Mesothelial cell of epicardium (in vitro differentiated cells): ENCODE measurements around the gene KMT2B. TPM values are rescaled to one million over a fixed set of nuclear protein-coding genes. Genes with fewer than 3 reads are reported as not detected.

Experiments used
- DNase-seq, 2 experiments: peaks; one replicate each; pipeline ENCODE4 v3.0.0; 2021; ENCODE audit warnings: low spot score in 2 of 2; ENCODE audit not compliant: unreplicated experiment in 2 of 2
- H3K27ac Mint-ChIP-seq: 2 replicates; pipeline ENCODE4 v1.8.0; 2021; ENCODE audit warnings: mixed read lengths
- H3K27me3 Mint-ChIP-seq: 2 replicates; pipeline ENCODE4 v1.8.0; 2021; ENCODE audit warnings: low read depth, mixed read lengths
- H3K36me3 Mint-ChIP-seq: 2 replicates; pipeline ENCODE4 v1.8.0; 2021; ENCODE audit warnings: mixed read lengths
- H3K4me1 Mint-ChIP-seq: 2 replicates; pipeline ENCODE4 v1.8.0; 2021; ENCODE audit warnings: mixed read lengths
- H3K4me3 Mint-ChIP-seq: 2 replicates; pipeline ENCODE4 v1.8.0; 2021; ENCODE audit warnings: mild to moderate bottlenecking, moderate library complexity, mixed read lengths
- H3K9me3 Mint-ChIP-seq: 2 replicates; pipeline ENCODE4 v1.8.0; 2021; ENCODE audit warnings: mixed read lengths
- total RNA-seq: library from RNA; stranded (reverse); gene quantifications from 3 replicates; pipeline ENCODE4 v1.2.1, GENCODE V29; 2021
- TF ChIP-seq, protein P1 (sequence below): fragments of 200-600 bp; sonication (generic); IDR thresholded peaks from one replicate; pipeline ENCODE4 v1.5.0; 2021; ENCODE audit warnings: antibody characterized with exemption; ENCODE audit not compliant: unreplicated experiment

The KMT2B gene
- total RNA-seq, 1 donor from 2014 or later = 62.7 TPM

DNA sequence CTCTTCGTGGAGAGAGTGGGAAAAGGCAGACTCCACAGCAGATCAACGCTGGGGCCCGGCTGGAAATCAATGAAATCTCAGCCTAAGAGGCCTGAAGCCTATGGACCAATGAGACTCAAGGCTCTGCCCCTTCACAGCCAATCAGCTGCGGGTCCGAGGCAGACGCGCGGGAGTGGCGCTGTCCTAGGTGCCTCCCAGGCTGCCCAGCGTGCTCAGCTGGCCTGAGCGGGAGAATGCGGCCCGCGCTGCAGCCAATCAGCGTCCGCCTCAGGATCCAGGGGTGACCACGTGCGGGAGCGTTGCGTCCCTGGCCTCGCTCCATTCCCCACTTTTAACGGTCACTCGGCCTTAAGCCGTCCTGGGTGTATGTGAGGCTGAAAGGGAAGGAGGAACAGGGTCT is 13.6 kb upstream of the KMT2B start, which contains the start of gene ZBTB32:
Gene ZBTB32 (plus strand): TSS at position 341 of the 400 bp plus-strand sequence. CDS start 10,069 bp downstream, outside the sequence.
- TF ChIP-seq, protein P1, sequence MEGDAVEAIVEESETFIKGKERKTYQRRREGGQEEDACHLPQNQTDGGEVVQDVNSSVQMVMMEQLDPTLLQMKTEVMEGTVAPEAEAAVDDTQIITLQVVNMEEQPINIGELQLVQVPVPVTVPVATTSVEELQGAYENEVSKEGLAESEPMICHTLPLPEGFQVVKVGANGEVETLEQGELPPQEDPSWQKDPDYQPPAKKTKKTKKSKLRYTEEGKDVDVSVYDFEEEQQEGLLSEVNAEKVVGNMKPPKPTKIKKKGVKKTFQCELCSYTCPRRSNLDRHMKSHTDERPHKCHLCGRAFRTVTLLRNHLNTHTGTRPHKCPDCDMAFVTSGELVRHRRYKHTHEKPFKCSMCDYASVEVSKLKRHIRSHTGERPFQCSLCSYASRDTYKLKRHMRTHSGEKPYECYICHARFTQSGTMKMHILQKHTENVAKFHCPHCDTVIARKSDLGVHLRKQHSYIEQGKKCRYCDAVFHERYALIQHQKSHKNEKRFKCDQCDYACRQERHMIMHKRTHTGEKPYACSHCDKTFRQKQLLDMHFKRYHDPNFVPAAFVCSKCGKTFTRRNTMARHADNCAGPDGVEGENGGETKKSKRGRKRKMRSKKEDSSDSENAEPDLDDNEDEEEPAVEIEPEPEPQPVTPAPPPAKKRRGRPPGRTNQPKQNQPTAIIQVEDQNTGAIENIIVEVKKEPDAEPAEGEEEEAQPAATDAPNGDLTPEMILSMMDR = no peak
- Mint-ChIP-seq H3K36me3 (no peaks in the 10 kb centered on the region), H3K4me3 (no peak within 1 kb of the TSS), H3K27me3 (peaks cover 13% of the 10 kb centered on the region), H3K4me1 (peaks cover 5% of the 10 kb centered on the region), H3K9me3 (no peaks in the 10 kb centered on the region), H3K27ac (no peak within 1 kb of the TSS)
- peak in 1 of 2 experiments; percentile 56 for DNase-seq

DNA sequence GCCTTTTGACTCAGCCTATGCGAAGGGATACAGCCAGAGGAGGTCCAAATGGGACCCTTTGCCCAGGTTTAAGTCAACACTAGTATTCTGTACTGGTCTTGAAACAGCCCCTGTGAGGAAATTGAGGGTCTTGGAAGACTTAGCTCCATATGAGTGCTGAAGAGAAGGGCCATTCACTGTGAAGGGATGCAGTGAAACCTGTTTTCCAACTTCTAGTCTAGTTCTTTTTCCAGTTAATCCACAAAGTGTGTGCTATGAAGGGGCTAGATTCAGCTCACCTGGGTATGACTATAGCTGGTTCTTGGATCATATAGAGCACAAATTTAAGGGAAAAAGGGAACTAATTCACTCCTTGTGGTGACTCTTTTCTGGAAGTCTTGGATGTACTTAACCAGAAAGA is 9.4 kb upstream of the KMT2B start:
- Mint-ChIP-seq H3K4me3 (no peak overlapping the region), H3K27me3 (peaks cover 9% of the 10 kb centered on the region), H3K9me3 (no peaks in the 10 kb centered on the region), H3K4me1 (no peaks in the 10 kb centered on the region), H3K36me3 (no peaks in the 10 kb centered on the region), H3K27ac (no peak overlapping the region)
- DNase-seq = no peak
- TF ChIP-seq, protein P1 = no peak

DNA sequence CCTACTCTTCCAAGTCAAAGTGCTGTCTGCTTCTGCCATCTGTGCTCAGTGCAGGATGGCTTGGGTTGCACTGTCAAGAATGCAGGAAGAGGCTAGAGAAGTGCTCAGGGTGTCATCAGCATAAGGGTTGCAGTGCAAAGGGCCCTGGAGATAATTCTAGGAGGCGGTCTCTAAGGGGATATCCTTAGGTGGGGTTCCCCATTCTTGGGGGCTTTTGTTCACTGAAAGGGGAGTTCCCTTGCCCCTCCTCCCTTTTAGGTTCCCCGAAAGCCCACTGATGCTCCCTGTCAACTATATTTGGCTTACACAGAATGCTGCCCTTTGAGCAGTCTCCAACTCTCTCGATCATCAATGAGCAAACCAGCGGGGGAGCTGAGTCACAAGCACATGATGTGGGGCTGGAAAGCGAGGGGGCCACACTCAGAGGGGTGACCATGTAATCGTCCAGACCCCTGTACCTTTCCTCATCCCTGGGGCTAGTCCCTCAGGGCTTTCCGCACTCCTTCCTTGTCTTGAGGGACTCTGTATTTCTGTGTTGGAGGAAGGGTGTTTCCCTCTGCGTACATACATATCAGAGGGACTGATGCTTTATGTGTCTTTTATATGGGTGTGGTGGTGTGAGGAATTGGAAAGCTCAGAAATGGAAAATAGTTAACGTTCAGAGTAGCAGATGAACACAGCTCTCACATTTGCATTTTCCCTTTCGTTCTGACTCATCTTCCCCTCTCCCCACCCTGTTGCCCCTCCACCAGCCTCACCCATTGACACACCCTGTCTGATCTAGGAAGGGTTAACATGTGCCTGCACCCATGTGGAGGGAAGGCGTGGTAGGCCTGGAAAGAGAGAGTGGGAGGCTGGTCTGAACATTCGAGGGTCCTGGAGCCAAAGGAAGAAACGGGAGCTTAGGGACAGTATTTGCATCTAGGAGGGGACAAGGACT is 6.7 kb upstream of the KMT2B start:
- no peaks in the 10 kb centered on the region for H3K9me3 Mint-ChIP-seq

DNA sequence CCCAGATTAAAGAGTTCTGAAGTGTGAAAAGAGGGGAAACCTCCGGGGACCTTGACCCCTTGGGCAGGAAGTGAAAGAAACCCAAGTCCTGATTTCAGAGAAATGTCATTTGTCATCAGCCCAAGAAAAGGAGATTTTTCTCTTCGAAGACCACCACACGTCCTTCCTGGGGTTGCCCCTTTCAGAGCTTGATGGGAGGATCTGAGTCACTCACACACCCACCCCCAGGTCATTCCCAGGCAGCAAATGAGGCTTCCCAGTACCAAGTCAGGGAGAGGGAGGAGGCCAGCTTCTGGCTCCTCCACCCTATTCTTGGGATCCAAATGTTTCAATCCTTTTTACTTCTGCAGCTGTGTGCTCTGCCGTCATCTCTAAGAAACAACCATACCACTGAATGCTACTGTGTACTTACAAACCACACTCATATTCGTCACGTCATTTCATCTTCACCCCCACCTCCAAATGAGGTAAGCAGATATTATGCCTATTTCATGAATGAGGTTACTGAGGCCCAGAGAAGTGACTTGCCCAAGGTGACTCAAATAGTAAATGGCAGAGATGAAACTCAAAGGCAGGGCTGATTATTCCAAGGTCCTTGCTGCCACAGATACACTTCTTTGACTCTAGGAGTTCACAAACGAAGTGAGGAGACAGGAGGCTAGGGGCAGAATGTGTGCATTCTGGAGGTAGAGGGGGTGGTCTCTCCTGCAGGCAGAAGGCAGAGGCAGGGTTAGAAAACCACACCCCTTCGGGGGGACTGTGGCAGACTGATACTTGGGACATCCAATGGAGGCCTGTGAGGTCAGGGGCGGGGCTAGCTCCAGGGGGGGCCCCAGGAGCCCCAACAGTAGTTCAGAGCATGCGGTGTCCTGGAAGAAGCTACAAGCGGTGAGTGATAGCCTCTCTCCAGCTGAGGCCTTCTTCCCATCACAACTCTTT is 5.0 kb upstream of the KMT2B start:
- Mint-ChIP-seq H3K27ac (no peak overlapping the region), H3K4me1 (peaks cover 14% of the 10 kb centered on the region), H3K27me3 (no peaks in the 10 kb centered on the region), H3K9me3 (no peaks in the 10 kb centered on the region), H3K36me3 (no peaks in the 10 kb centered on the region), H3K4me3 (no peak overlapping the region)
- TF ChIP-seq, protein P1 = no peak
- no peak for DNase-seq

More for the DNA sequence above, 6.7 kb upstream of the KMT2B start:
- Mint-ChIP-seq H3K36me3 (no peaks in the 10 kb centered on the region), H3K4me3 (no peak overlapping the region), H3K27me3 (no peaks in the 10 kb centered on the region), H3K27ac (no peak overlapping the region), H3K4me1 (peaks cover 8% of the 10 kb centered on the region)
- TF ChIP-seq, protein P1 = no peak
- no peak for DNase-seq

DNA sequence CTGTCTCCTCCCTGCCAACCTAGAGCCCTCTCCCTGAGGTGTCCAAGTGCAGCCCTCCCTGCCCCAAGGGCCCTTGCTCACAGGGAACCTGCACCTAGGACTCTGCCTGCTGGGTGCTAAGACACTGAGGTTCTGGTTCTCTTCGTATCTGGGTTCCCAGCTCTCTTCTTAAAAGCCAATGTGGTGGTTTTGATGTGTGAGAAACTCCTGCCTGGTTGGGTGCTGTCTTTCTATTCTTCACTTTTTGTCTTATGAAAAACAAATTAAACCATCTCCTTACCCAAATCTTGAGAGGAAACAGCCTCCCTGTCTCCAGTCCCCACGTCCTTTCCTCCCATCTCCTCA is 4.3 kb upstream of the KMT2B start:
- H3K27me3 Mint-ChIP-seq = no peaks in the 10 kb centered on the region
- H3K4me3 Mint-ChIP-seq = no peak overlapping the region
- TF ChIP-seq, protein P1 = no peak
- H3K9me3 Mint-ChIP-seq = no peaks in the 10 kb centered on the region
- H3K36me3 Mint-ChIP-seq = no peaks in the 10 kb centered on the region
- H3K4me1 Mint-ChIP-seq = peaks cover 14% of the 10 kb centered on the region
- no peak for DNase-seq
- H3K27ac Mint-ChIP-seq = no peak overlapping the region
